HG03060 (cell line): ENCODE results near the gene OR1J1.

Experiments used
- ATAC-seq: cut with Tn5 transposase; IDR thresholded peaks from one replicate; pipeline ENCODE4 v1.9.1; 2021; ENCODE audit warnings: low read depth, moderate number of reproducible peaks; ENCODE audit not compliant: unreplicated experiment

OR1J1 gene

GRCh38 chr9:122477826-122478225, at the start of gene OR1J1:
TSS of gene OR1J1 (minus strand) at chr9:122477926. CDS start at chr9:122477926, 0 bp downstream.
- no peak for ATAC-seq

DNA sequence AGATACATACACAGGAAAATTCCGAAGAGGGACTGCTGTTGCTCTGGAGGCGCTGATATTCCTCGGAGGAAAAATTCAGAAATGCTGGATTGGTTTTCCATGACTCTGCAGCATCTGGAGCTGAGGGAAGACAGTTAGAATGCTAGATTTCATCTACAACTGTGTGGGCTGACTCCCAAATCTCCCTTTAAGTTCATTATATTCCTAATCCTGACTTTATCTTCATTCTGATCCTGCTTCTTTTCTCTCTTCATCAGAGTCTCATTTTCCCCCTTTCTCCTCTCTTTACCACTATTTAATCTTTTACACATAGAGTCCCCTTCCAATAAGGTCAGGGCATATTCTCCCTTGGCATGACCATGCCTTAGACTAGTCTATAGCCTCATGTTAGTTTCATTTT, 49.5 kb upstream of the OR1J1 start, which contains the start of gene OR1N1:
TSS of gene OR1N1 (minus strand) at position 101 of the 400 bp plus-strand sequence. CDS start at position 101, 0 bp downstream.
- no peak for ATAC-seq

GRCh38 chr9:122526602-122527001, 48.9 kb upstream of the OR1J1 start:
- ATAC-seq = no peak

- ATAC-seq = no peak
Measured at GRCh38 chr9:122519376-122519775, 41.6 kb upstream of the OR1J1 start.

DNA sequence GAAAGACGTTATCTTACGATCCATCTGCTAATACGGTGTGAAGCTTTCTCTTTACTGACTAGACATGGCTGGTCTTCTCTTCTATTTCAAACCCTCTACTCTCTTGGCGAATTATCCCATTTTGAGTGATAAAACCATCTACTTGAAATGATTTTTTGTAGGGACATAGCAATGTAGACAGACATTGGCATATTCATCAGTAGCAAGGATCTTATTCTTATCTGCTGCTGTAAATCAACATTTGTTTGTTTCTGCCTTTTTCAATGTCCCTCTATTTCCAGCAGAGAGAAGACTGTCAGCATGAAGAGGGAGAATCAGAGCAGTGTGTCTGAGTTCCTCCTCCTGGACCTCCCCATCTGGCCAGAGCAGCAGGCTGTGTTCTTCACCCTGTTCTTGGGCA, 41.1 kb upstream of the OR1J1 start, which contains the start of gene OR1J4:
TSS of gene OR1J4 (plus strand) at position 301 of the 400 bp plus-strand sequence. CDS start at position 301, 0 bp downstream.
- no peak for ATAC-seq

DNA sequence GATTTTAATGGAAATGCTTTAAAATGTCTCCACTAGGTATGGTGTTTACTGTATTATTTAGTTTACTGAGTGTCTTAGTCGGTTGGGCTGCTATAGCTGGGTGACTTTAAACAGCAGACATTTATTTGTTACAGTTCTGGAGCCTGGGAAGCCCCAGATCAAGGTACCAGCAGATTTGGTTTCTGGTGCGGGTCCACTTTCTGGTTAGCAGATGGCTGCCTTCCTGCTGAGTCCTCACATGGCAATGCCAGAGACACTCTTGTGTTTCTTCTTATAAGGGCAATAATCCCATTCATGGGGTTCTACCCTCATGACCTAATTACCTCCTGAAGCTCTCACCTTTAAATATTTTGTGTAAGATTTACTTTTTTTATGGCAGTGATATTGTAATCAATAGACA, 40.5 kb upstream of the OR1J1 start:
- no peak for ATAC-seq

- ATAC-seq = no peak
Measured at GRCh38 chr9:122510502-122510901, 32.8 kb upstream of the OR1J1 start, which contains the start of gene OR1J2. TSS of gene OR1J2 (plus strand) at chr9:122510802. CDS start at chr9:122510802, 0 bp downstream.

- no peak for ATAC-seq
Measured at GRCh38 chr9:122506964-122507363, 29.2 kb upstream of the OR1J1 start.

DNA sequence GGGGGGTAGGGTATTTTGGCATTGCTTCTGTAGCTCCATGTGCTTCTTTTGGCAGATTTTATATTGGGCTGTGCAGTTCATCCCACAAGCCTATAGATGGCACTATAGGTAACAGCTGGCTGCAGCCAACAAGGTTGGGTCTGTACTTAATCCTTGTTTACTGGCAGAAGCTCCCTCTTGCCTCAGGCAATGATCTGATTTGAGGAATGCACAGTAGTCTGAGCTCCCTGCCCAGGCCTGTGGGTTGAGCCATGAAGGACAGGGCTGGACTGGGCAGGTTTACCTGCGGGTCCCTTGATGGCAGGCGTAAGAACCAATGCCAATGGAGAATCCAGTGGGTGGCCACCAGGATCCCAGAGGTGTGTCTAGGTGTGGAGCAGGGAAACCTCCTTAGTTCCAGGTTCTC, 21.2 kb upstream of the OR1J1 start:
- no peak for ATAC-seq

GRCh38 chr9:122479062-122479461, 1.3 kb upstream of the OR1J1 start:
- no peak for ATAC-seq

GRCh38 chr9:122477346-122477745, 380 bp downstream of the OR1J1 start:
- no peak for ATAC-seq

GRCh38 chr9:122475717-122476116, 2.0 kb downstream of the OR1J1 start:
- no peak for ATAC-seq

DNA sequence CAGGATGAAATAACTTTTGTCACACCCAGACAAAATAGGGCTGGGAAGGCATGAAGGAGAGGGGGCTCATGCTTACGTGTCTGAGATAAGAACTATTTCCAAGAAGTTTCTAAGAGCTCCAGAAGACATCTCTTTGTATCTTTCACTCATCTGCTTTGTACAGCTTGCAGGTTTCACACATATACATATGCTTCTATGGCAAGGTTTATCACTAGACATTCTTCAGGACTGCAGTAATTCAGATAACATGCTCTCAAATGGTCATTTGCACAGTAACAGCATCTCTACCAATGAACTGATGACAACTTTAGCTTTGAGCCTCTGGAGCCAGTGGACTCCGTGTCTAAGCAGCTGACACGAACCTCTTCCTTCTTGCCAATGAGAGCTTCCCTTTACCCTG, 3.2 kb downstream of the OR1J1 start:
- no peak for ATAC-seq

- ATAC-seq = no peak
Measured at GRCh38 chr9:122468735-122469134, 9.0 kb downstream of the OR1J1 start.

GRCh38 chr9:122466456-122466855, 11.3 kb downstream of the OR1J1 start:
- ATAC-seq = no peak

- ATAC-seq = no peak
Measured at GRCh38 chr9:122464633-122465567, 12.8 kb downstream of the OR1J1 start.

- ATAC-seq = no peak
Measured at GRCh38 chr9:122463828-122464632, 13.7 kb downstream of the OR1J1 start.

- no peak for ATAC-seq
Measured at GRCh38 chr9:122457787-122458186, 19.9 kb downstream of the OR1J1 start.

- no peak for ATAC-seq
Measured at GRCh38 chr9:122456123-122456522, 21.6 kb downstream of the OR1J1 start.

DNA sequence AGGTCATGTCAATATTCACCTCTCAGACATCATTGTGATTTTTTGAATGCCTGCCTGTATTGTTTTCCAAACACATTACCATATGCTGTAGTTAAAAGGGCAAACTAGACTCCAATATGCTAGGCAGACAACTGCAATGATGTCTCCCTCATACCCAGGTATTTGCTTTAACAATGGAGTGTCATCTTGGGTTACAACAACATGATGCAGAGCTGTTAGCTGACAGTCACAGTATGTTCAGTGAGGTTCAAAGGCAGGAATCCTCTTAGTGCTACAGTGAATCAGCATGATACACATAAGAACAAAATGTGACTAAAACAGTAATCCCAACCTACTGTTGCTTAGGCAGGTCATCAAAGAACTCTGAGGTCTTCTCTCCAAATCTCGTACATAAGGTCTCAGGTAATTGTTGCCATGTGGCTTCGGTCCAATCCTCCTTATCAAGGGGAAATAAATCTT, 24.0 kb downstream of the OR1J1 start:
- no peak for ATAC-seq
